Embryonic facial prominence (tissue), 1 donor: ENCODE data around the gene HOXA11.

ENCODE experiments used
- DNase-seq: peaks from one replicate; pipeline ENCODE4 v3.0.0-alpha.2; 2016; ENCODE audit errors: extremely low spot score

HOXA11 gene

GRCh38 chr7:27205325-27206280 lies 20.6 kb upstream of the HOXA11 start:
- no peak for DNase-seq

GRCh38 chr7:27204851-27205322 lies 19.9 kb upstream of the HOXA11 start:
- DNase-seq: no peak

- no peak for DNase-seq
Observed at GRCh38 chr7:27203964-27204594, 19.0 kb upstream of the HOXA11 start.

GRCh38 chr7:27203365-27203953 lies 18.4 kb upstream of the HOXA11 start:
- DNase-seq: no peak

- no peak for DNase-seq
Observed at GRCh38 chr7:27202862-27203134, 17.8 kb upstream of the HOXA11 start.

- no peak for DNase-seq
Observed at GRCh38 chr7:27202018-27202861, 17.2 kb upstream of the HOXA11 start.

- DNase-seq: no peak
Observed at GRCh38 chr7:27201580-27202017, 16.6 kb upstream of the HOXA11 start.

GRCh38 chr7:27200761-27201579 lies 15.9 kb upstream of the HOXA11 start:
- DNase-seq: no peak

- no peak for DNase-seq
Observed at GRCh38 chr7:27199849-27200760, 15.1 kb upstream of the HOXA11 start, which contains the start of gene HOXA13. TSS of gene HOXA13 (minus strand) at chr7:27200091. CDS start at chr7:27200077, 14 bp downstream.

- no peak for DNase-seq
Observed at GRCh38 chr7:27198871-27199801, 14.1 kb upstream of the HOXA11 start.

GRCh38 chr7:27198138-27198841 lies 13.3 kb upstream of the HOXA11 start:
- DNase-seq: no peak

- no peak for DNase-seq
Observed at GRCh38 chr7:27197137-27198042, 12.4 kb upstream of the HOXA11 start.

GRCh38 chr7:27196287-27196767 lies 11.3 kb upstream of the HOXA11 start:
- peak; percentile 47 for DNase-seq

GRCh38 chr7:27194686-27195379 lies 9.8 kb upstream of the HOXA11 start:
- DNase-seq: no peak

GRCh38 chr7:27194002-27194352 lies 8.9 kb upstream of the HOXA11 start:
- DNase-seq: no peak

GRCh38 chr7:27193335-27194001 lies 8.4 kb upstream of the HOXA11 start:
- DNase-seq: no peak
